HEK293T (cell line): Measurements from ENCODE around the gene AQP6.

Source experiments
- FOXA1 ChIP-seq: fragments of 450-650 bp; IDR thresholded peaks from 2 replicates; pipeline ENCODE4 v1.6.1; 2016; ENCODE audit warnings: mild to moderate bottlenecking
- PKNOX1 ChIP-seq: fragments of 450-650 bp; IDR thresholded peaks from 2 replicates; pipeline ENCODE4 v1.6.1; 2016
- SP1 ChIP-seq: fragments of 450-650 bp; IDR thresholded peaks from 2 replicates; pipeline ENCODE4 v1.6.1; 2017
- SUZ12 ChIP-seq: fragments of 450-650 bp; IDR thresholded peaks from 2 replicates; pipeline ENCODE4 v1.6.1; 2016; ENCODE audit warnings: mild to moderate bottlenecking

- TF ChIP-seq PKNOX1 (no peak), FOXA1 (no peak), SUZ12 (no peak), SP1 (no peak)
Observed at GRCh38 chr12:49932533-49933130, 40.1 kb upstream of the AQP6 start.
